Mesothelial cell of epicardium (in vitro differentiated cells): ENCODE data around the gene KRTAP5-1. TPM values are rescaled to one million over a fixed set of nuclear protein-coding genes. Genes with fewer than 3 reads are reported as not detected.

Source experiments
- DNase-seq, 2 experiments: peaks; one replicate each; pipeline ENCODE4 v3.0.0; 2021; ENCODE audit warnings: low spot score in 2 of 2; ENCODE audit not compliant: unreplicated experiment in 2 of 2
- H3K27ac Mint-ChIP-seq: 2 replicates; pipeline ENCODE4 v1.8.0; 2021; ENCODE audit warnings: mixed read lengths
- H3K27me3 Mint-ChIP-seq: 2 replicates; pipeline ENCODE4 v1.8.0; 2021; ENCODE audit warnings: low read depth, mixed read lengths
- H3K36me3 Mint-ChIP-seq: 2 replicates; pipeline ENCODE4 v1.8.0; 2021; ENCODE audit warnings: mixed read lengths
- H3K4me1 Mint-ChIP-seq: 2 replicates; pipeline ENCODE4 v1.8.0; 2021; ENCODE audit warnings: mixed read lengths
- H3K4me3 Mint-ChIP-seq: 2 replicates; pipeline ENCODE4 v1.8.0; 2021; ENCODE audit warnings: mild to moderate bottlenecking, moderate library complexity, mixed read lengths
- H3K9me3 Mint-ChIP-seq: 2 replicates; pipeline ENCODE4 v1.8.0; 2021; ENCODE audit warnings: mixed read lengths
- total RNA-seq: library from RNA; stranded (reverse); gene quantifications from 3 replicates; pipeline ENCODE4 v1.2.1, GENCODE V29; 2021
- TF ChIP-seq, protein P1 (sequence below): fragments of 200-600 bp; sonication (generic); IDR thresholded peaks from one replicate; pipeline ENCODE4 v1.5.0; 2021; ENCODE audit warnings: antibody characterized with exemption; ENCODE audit not compliant: unreplicated experiment

Gene KRTAP5-1
- total RNA-seq, 1 donor from 2014 or later = not detected

DNA sequence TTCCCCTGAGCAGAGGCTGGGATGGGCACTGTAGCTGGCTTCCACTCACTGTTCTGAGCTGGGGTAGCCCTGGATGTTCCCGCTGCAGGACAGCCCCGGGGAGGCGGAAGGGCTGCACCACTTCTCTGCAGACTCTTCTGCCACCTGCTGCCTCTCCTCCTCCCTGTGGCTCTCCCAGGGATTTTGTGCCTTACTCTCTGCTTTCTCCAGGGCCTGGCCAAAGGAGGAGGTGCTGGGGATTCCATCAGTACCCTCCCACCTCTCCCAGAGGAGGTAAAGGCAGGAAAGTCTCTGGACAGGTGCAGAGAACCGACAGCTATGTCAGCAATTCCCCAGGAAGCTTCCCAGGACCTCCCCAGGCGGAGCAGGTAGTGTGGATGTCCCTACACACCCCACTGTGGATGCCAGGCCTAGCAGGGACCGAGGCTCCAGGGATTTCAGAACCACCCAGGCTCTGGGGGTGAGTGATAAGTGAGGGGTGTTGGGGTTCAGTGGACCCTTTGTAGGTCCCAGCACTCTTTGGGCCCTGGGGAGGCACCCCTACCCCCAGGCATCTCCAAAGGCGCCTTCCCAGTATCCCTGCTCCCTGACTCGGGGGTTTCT lies 24.3 kb downstream of the KRTAP5-1 start:
- no peaks in the 10 kb centered on the region for H3K9me3 Mint-ChIP-seq
- H3K27ac Mint-ChIP-seq = no peak overlapping the region
- no peak for DNase-seq
- peaks cover 7% of the 10 kb centered on the region for H3K4me1 Mint-ChIP-seq
- no peak overlapping the region for H3K4me3 Mint-ChIP-seq
- H3K36me3 Mint-ChIP-seq = no peaks in the 10 kb centered on the region
- TF ChIP-seq, protein P1, sequence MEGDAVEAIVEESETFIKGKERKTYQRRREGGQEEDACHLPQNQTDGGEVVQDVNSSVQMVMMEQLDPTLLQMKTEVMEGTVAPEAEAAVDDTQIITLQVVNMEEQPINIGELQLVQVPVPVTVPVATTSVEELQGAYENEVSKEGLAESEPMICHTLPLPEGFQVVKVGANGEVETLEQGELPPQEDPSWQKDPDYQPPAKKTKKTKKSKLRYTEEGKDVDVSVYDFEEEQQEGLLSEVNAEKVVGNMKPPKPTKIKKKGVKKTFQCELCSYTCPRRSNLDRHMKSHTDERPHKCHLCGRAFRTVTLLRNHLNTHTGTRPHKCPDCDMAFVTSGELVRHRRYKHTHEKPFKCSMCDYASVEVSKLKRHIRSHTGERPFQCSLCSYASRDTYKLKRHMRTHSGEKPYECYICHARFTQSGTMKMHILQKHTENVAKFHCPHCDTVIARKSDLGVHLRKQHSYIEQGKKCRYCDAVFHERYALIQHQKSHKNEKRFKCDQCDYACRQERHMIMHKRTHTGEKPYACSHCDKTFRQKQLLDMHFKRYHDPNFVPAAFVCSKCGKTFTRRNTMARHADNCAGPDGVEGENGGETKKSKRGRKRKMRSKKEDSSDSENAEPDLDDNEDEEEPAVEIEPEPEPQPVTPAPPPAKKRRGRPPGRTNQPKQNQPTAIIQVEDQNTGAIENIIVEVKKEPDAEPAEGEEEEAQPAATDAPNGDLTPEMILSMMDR = no peak
- no peaks in the 10 kb centered on the region for H3K27me3 Mint-ChIP-seq

GRCh38 chr11:1560002-1560648 lies 25.0 kb downstream of the KRTAP5-1 start:
- H3K4me1 Mint-ChIP-seq = peaks cover 7% of the 10 kb centered on the region
- H3K36me3 Mint-ChIP-seq = no peaks in the 10 kb centered on the region
- DNase-seq = no peak
- no peaks in the 10 kb centered on the region for H3K27me3 Mint-ChIP-seq
- no peak overlapping the region for H3K4me3 Mint-ChIP-seq
- TF ChIP-seq, protein P1 = no peak
- H3K27ac Mint-ChIP-seq = no peak overlapping the region
- H3K9me3 Mint-ChIP-seq = no peaks in the 10 kb centered on the region

DNA sequence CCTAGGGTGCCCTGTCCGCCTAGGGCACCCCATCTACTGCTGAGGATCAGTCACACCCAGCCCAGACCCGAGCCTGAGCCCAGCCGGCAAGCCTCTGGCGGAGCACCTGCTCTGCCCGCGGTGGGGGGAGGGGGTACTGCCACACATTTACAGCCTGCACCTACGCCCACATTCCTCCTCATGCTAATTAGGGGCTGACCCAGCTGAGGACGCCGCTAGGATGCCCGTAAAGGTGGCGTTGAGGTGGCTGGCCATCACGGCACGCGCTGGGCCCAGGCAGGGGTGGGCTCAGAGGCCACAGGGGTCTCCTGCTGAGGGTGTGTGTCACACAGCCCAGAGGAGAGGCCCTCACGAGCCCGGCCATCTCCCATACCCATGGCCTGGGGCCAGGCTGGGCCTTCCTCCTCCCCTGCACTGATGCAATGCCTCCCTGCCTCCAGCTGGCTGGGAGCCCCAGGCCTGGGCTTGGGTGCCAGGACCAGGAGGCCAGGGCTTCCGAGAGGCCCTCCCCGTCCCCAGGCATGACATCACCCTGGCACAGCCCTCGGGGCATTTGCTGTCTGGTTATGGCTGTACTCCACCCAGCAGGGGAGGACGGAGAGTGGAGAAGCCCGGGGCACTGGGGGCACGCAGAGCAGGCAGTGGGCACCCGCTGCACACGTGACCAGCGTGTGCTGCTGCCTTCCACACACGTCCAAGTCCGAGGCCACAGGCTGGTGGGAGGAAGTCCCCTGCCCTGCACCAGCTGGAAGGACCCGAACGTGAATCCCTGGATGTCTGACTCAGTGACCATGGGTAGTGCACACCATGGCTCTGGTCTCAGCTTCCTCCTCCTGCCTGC lies 25.8 kb downstream of the KRTAP5-1 start:
- no peaks in the 10 kb centered on the region for H3K9me3 Mint-ChIP-seq
- peaks cover 1% of the 10 kb centered on the region for H3K27me3 Mint-ChIP-seq
- DNase-seq = no peak

DNA sequence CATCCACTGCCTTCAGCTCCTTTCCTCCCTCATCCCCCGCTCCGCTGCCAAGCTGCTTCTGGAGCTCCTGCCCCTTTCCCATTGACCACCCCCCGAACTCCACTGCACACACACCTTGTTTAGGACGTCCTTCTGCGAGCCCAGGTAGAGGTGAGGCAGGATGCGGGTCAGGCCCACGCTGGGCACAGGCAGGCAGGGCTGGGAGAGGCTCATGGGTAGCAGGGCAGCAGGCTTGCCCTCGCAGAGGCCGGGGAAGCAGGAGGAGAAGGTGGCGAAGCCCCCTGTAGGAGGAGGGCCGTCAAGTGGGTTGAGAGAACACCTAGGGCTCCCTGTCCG lies 26.3 kb downstream of the KRTAP5-1 start:
- peaks cover 7% of the 10 kb centered on the region for H3K27me3 Mint-ChIP-seq
- peak overlapping the region; percentile 30 for H3K27ac Mint-ChIP-seq
- TF ChIP-seq, protein P1 = no peak
- no peaks in the 10 kb centered on the region for H3K36me3 Mint-ChIP-seq
- H3K9me3 Mint-ChIP-seq = no peaks in the 10 kb centered on the region
- no peak for DNase-seq
- peaks cover 8% of the 10 kb centered on the region for H3K4me1 Mint-ChIP-seq
- no peak overlapping the region for H3K4me3 Mint-ChIP-seq

More for the DNA sequence above, 25.8 kb downstream of the KRTAP5-1 start:
- H3K4me3 Mint-ChIP-seq = no peak overlapping the region
- TF ChIP-seq, protein P1 = no peak
- H3K36me3 Mint-ChIP-seq = no peaks in the 10 kb centered on the region
- no peak overlapping the region for H3K27ac Mint-ChIP-seq
- peaks cover 7% of the 10 kb centered on the region for H3K4me1 Mint-ChIP-seq

DNA sequence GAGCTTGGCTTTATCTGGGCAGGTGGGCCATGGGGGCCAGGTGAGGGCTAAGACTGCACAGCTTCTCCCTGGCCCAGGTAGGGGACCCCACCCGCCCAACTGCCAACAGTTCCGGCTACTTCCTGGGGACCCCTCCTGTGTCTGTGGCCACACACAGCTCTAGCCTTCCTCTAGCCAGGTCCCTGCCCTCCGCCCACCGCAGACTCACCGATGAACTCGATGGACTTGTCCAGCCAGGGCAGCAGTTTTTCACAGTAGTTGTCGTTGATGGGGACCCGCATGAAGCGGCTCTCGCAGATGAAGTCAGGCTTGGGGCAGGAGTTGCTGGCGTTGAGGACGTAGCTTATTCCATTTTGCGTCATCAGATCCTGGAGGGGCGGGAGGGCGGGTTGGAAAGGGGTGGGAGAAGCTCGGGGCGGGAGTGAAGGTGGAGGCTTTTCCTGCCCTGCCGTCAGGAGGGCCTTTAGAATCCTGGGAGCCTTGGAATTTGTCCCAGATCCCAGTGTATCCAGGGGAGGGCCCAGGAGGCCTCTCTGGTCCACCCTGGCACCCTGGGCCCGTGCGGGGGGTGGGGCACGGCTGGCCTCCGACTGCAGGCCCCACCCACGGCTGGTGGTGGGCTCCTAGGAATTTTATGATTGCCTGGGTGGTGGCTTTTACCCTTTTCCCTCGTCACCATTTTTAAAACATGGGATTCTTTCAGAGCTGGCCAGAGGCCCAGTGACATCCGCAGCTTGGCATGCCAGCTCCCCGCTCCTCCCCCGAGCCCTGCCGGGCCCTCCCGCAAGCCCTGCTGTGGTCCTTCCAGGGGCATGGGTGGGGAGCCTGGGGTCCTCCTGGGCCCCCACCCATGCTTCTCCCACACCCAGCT lies 26.9 kb downstream of the KRTAP5-1 start:
- TF ChIP-seq, protein P1 = no peak
- H3K4me3 Mint-ChIP-seq = no peak overlapping the region
- DNase-seq = no peak
- H3K4me1 Mint-ChIP-seq = peaks cover 8% of the 10 kb centered on the region
- no peaks in the 10 kb centered on the region for H3K9me3 Mint-ChIP-seq
- H3K27me3 Mint-ChIP-seq = peaks cover 13% of the 10 kb centered on the region
- no peaks in the 10 kb centered on the region for H3K36me3 Mint-ChIP-seq
- peak overlapping the region; percentile 30 for H3K27ac Mint-ChIP-seq
